HepG2 (cell line): ENCODE results near the gene NOXO1. TPM values are rescaled to one million over a fixed set of nuclear protein-coding genes. Genes with fewer than 3 reads are reported as not detected.

Source experiments
- ARID3A ChIP-seq: IDR thresholded peaks from 2 replicates; pipeline ENCODE4 v1.6.1; 2012; ENCODE audit warnings: low read depth, low read length, improper control_type of control experiment
- CREM ChIP-seq, 2 experiments: sonication (generic) in 1 of 2; formaldehyde crosslinking in 1 of 2; IDR thresholded peaks; 2 replicates each; pipeline versions ENCODE4 v1.4.0 to v1.6.1; 2016 to 2020; ENCODE audit warnings: antibody characterized with exemption in 1 of 2, mild to moderate bottlenecking in 1 of 2, missing genetic modification reagents in 1 of 2
- DMAP1 ChIP-seq: IDR thresholded peaks from 2 replicates; pipeline ENCODE4 v1.6.1; 2016
- ERF ChIP-seq: IDR thresholded peaks from 2 replicates; pipeline ENCODE4 v1.6.1; 2018; ENCODE audit warnings: missing biosample characterization, missing genetic modification reagents
- KAT8 ChIP-seq: IDR thresholded peaks from 2 replicates; pipeline ENCODE4 v1.6.1; 2016; ENCODE audit warnings: missing genetic modification reagents, missing compliant biosample characterization
- MEIS1 ChIP-seq: sonication (generic); formaldehyde crosslinking; IDR thresholded peaks from 2 replicates; pipeline ENCODE4 v1.9.0; 2021; ENCODE audit warnings: mild to moderate bottlenecking, missing genetic modification reagents, moderate library complexity, borderline replicate concordance
- MYNN ChIP-seq: sonication (generic); formaldehyde crosslinking; IDR thresholded peaks from 2 replicates; pipeline ENCODE4 v1.4.0; 2020; ENCODE audit warnings: mild to moderate bottlenecking, low read depth, missing genetic modification reagents
- ONECUT2 ChIP-seq: sonication (generic); formaldehyde crosslinking; IDR thresholded peaks from 2 replicates; pipeline ENCODE4 v1.4.0; 2020; ENCODE audit warnings: missing genetic modification reagents
- POLR2G ChIP-seq: fragments of 200-400 bp; formaldehyde crosslinking; IDR thresholded peaks from 2 replicates; pipeline ENCODE4 v1.6.1; 2018; ENCODE audit warnings: mild to moderate bottlenecking, low read depth, low read length, moderate library complexity
- RCOR2 ChIP-seq: IDR thresholded peaks from 2 replicates; pipeline ENCODE4 v1.6.1; 2016; ENCODE audit warnings: missing biosample characterization, missing genetic modification reagents
- SALL2 ChIP-seq: sonication (generic); formaldehyde crosslinking; IDR thresholded peaks from 2 replicates; pipeline ENCODE4 v1.8.1; 2023; ENCODE audit warnings: mild to moderate bottlenecking, missing genetic modification reagents, inconsistent platforms
- SAP130 ChIP-seq: IDR thresholded peaks from 2 replicates; pipeline ENCODE4 v1.6.1; 2016; ENCODE audit warnings: low read depth
- SIX1 ChIP-seq: sonication (generic); formaldehyde crosslinking; IDR thresholded peaks from 2 replicates; pipeline ENCODE4 v1.4.0; 2020; ENCODE audit warnings: missing genetic modification reagents, borderline replicate concordance
- SMAD3 ChIP-seq: sonication (generic); formaldehyde crosslinking; IDR thresholded peaks from 2 replicates; pipeline ENCODE4 v1.4.0; 2020; ENCODE audit warnings: missing genetic modification reagents
- SP5 ChIP-seq: IDR thresholded peaks from 2 replicates; pipeline ENCODE4 v1.6.1; 2016; ENCODE audit warnings: low read depth, borderline replicate concordance
- TFDP1 ChIP-seq: IDR thresholded peaks from 2 replicates; pipeline ENCODE4 v1.6.1; 2016; ENCODE audit warnings: missing compliant biosample characterization, missing genetic modification reagents, borderline replicate concordance
- WIZ ChIP-seq: sonication (generic); formaldehyde crosslinking; IDR thresholded peaks from 2 replicates; pipeline ENCODE4 v1.5.1; 2020; ENCODE audit warnings: mild to moderate bottlenecking, missing genetic modification reagents
- ZBTB21 ChIP-seq: sonication (generic); formaldehyde crosslinking; IDR thresholded peaks from 2 replicates; pipeline ENCODE4 v1.4.0; 2020; ENCODE audit warnings: missing genetic modification reagents
- ZBTB3 ChIP-seq: sonication (generic); formaldehyde crosslinking; IDR thresholded peaks from 2 replicates; pipeline ENCODE4 v1.4.0; 2020; ENCODE audit warnings: low read depth, mild to moderate bottlenecking, moderate library complexity, missing genetic modification reagents, borderline replicate concordance
- ZMYM4 ChIP-seq: sonication (generic); formaldehyde crosslinking; IDR thresholded peaks from 2 replicates; pipeline ENCODE4 v1.8.1; 2023; ENCODE audit warnings: mild to moderate bottlenecking, missing genetic modification reagents
- ZNF225 ChIP-seq: sonication (generic); formaldehyde crosslinking; IDR thresholded peaks from 2 replicates; pipeline ENCODE4 v1.4.0; 2020; ENCODE audit warnings: mild to moderate bottlenecking, missing genetic modification reagents
- ZNF337 ChIP-seq: sonication (generic); formaldehyde crosslinking; IDR thresholded peaks from 2 replicates; pipeline ENCODE4 v1.5.1; 2020; ENCODE audit warnings: missing genetic modification reagents, low read depth, mild to moderate bottlenecking, borderline replicate concordance
- ZNF510 ChIP-seq: sonication (generic); formaldehyde crosslinking; IDR thresholded peaks from 2 replicates; pipeline ENCODE4 v1.4.0; 2020; ENCODE audit warnings: low read depth, mild to moderate bottlenecking, missing genetic modification reagents
- ZNF639 ChIP-seq: conservative IDR thresholded peaks from 2 replicates; pipeline ENCODE4 v1.6.1; 2018; ENCODE audit warnings: missing genetic modification reagents
- ZNF7 ChIP-seq: IDR thresholded peaks from 2 replicates; pipeline ENCODE4 v1.6.1; 2016; ENCODE audit warnings: missing biosample characterization, missing genetic modification reagents
- ZNF747 ChIP-seq: sonication (generic); formaldehyde crosslinking; IDR thresholded peaks from 2 replicates; pipeline ENCODE4 v1.8.1; 2023; ENCODE audit warnings: missing genetic modification reagents, mild to moderate bottlenecking, borderline replicate concordance
- ZNF761 ChIP-seq: sonication (generic); formaldehyde crosslinking; conservative IDR thresholded peaks from 2 replicates; pipeline ENCODE4 v1.4.0; 2020; ENCODE audit warnings: mild to moderate bottlenecking, missing genetic modification reagents
- ZNF792 ChIP-seq: IDR thresholded peaks from 2 replicates; pipeline ENCODE4 v1.6.1; 2016
- ZNF839 ChIP-seq: sonication (generic); formaldehyde crosslinking; IDR thresholded peaks from 2 replicates; pipeline ENCODE4 v1.4.0; 2020; ENCODE audit warnings: missing genetic modification reagents, mild to moderate bottlenecking, borderline replicate concordance
- polyA plus RNA-seq, 8 experiments: library from polyadenylated mRNA; depleted of rRNA in 3 of 8; stranded (reverse) in 7 of 8; unstranded in 1 of 8; fragments of >200 nt; fragmentation: Illumina TruSeq in 4 of 8; extraction: Trizol in 4 of 8; gene quantifications; 2 replicates each; pipeline versions ENCODE4 v1.2.1 to v1.2.3, GENCODE V29; 2011 to 2016; ENCODE audit warnings: low read depth in 4 of 8, missing spikeins in 1 of 8, mixed read lengths in 1 of 8; ENCODE audit not compliant: insufficient read depth in 1 of 8
- total RNA-seq, 5 experiments: library from RNA; depleted of rRNA; stranded (reverse); fragments of >200 nt; fragmentation: Illumina TruSeq; extraction: Trizol; gene quantifications; 2 replicates each; pipeline ENCODE4 v1.2.3, GENCODE V29; 2016; ENCODE audit warnings: low read depth in 1 of 5

Gene NOXO1
- total and polyA plus RNA-seq, 2 of the 13 experiments (the other 11 are each of a cell fraction or from before 2014, with no cell fraction given): 0.69 to 1.4 TPM

GRCh38 chr16:2009791-2010510, 28.7 kb upstream of the NOXO1 start, which contains the start of gene ZNF598 (continued):
- peak; percentile 31 for TF ChIP-seq TFDP1 (CRISPR knock-in tag)
- no peak; the same call in 1 of the 2 replicates for TF ChIP-seq ZNF761 (CRISPR knock-in tag)
- no peak for TF ChIP-seq ONECUT2
- TF ChIP-seq ERF (CRISPR knock-in tag): peak; percentile 58
- no peak for TF ChIP-seq ARID3A
- TF ChIP-seq ZNF747 (CRISPR knock-in tag): no peak
- TF ChIP-seq SMAD3 (CRISPR knock-in tag): no peak
- TF ChIP-seq ZNF639 (CRISPR knock-in tag): peak; percentile 94
- TF ChIP-seq ZNF225: no peak; the same call in 1 of the 2 replicates
- TF ChIP-seq ZNF7 (CRISPR knock-in tag): no peak
- no peak for TF ChIP-seq SALL2 (CRISPR knock-in tag)
- TF ChIP-seq DMAP1 (CRISPR knock-in tag): peak; percentile 96
- TF ChIP-seq CREM (IDR thresholded peaks at IDR 0.05): peak; percentile 32
- no peak for TF ChIP-seq CREM (CRISPR knock-in tag; IDR thresholded peaks at IDR 0.05)
- TF ChIP-seq RCOR2 (CRISPR knock-in tag): no peak
- TF ChIP-seq MEIS1 (CRISPR knock-in tag): no peak; the same call in 1 of the 2 replicates
- no peak for TF ChIP-seq MYNN (CRISPR knock-in tag)
- TF ChIP-seq ZMYM4 (CRISPR knock-in tag): peak; percentile 47
- TF ChIP-seq SP5 (CRISPR knock-in tag): peak; percentile 34; the same call in 1 of the 2 replicates
- peak; percentile 22; the same call in 1 of the 2 replicates for TF ChIP-seq SIX1 (CRISPR knock-in tag)
- no peak for TF ChIP-seq ZNF839 (CRISPR knock-in tag)
- TF ChIP-seq ZNF792 (CRISPR knock-in tag): 0 out of 2 replicates have a peak, but pooled peaks have one; percentile 36
- TF ChIP-seq ZNF510 (CRISPR knock-in tag): no peak
- no peak for TF ChIP-seq ZBTB21 (CRISPR knock-in tag)
- no peak for TF ChIP-seq WIZ (CRISPR knock-in tag)
- TF ChIP-seq ZNF337 (CRISPR knock-in tag): no peak; the same call in 1 of the 2 replicates
- peak; percentile 84 for TF ChIP-seq SAP130
- no peak for TF ChIP-seq ZBTB3 (CRISPR knock-in tag)
- peak; percentile 86 for TF ChIP-seq KAT8
- peak; percentile 84 for TF ChIP-seq POLR2G
